NK-92 (cell line): Measurements from ENCODE around the gene KIF12.

Experiments used
- DNase-seq: peaks from one replicate; lab custom pipeline; 2025; ENCODE audit not compliant: unreplicated experiment; lab: John Stamatoyannopoulos, UW

The KIF12 gene

DNA sequence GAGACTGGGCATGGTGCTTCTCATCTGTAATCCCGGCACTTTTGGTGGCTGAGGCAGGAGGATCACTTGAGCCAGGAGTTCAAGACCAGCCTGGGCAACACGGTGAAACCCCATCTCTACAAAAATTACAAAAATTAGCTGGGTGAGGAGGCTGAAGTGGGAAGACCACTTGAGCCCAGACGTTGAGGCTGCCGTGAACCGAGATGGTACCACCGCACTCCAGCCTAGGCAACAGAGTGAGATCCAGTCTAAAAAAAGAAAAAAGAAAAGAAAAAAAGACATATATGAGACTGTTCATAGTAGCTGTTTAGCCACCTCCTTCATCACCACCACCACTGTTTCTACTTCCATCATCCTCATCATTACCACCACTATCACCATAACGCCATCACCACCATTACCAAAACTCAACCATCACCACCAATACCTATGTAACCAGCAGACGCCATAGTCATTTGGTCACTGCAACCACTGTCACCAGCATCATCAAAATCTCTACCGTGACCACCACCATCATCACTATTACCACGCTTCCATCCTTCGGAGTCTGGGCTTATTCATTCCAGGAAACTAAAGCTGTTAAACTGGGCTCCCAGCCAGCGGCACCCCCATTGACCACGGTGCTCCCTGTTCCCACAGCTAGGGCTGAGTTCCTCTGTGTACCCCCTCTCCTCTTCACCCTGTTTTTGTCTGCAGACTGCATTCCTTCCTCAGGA lies 8.4 kb upstream of the KIF12 start:
- no peak for DNase-seq

DNA sequence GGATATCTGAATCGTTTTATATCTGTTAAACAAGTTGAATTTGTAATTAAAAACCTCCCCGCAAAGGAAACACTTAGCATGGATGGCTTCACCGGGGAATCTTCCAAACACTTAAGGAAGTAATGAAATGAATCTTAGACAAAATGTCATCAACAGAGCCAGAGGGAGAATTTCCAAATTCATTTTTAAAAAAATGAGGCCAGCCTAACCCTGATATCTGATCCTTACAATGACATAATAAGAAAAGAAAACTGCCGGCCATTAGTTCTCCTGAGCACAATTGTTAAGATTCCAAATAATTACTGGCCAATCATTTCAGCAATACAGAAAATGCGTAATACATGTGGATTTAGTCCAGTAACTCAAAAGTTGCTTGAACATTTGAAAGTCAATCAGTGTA lies 6.1 kb upstream of the KIF12 start:
- DNase-seq = no peak

DNA sequence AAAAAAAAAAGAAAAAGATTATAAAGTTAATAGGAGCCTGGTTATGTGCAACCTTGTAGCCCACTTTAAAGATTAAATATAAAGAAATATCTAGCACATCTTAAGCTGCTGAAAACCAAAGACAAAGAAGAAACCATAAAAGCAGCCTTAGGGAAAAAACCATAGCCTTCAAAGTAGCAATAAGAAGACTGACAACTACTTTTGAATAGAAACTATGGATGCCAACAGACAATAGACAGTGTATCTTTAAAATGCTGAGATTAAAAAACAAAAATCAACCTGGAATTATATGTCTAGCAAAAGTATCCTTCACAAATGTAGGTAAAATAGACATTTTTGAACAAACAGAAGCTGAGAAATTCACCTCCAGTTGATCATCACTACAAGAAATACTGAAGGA lies 3.4 kb upstream of the KIF12 start:
- DNase-seq = no peak

DNA sequence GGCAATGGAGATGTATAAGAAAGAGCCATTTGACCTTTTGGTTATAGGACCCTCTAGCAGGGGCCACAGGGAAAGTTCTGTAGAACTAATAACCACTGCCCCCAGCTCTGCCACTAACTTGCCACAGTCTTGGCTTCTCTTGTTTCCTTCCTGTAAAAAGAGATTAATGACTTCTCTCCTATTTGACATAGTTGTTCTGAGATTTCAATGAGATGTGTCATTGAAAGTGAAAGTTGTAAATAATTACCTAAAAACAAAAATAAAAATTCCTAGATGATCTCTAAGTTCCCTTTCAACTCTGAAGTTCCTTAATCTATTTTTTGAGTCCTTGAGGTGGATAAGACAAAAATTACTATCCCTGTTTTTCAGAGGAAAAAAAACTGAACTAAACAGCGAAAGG lies 1.4 kb upstream of the KIF12 start:
- DNase-seq = no peak

DNA sequence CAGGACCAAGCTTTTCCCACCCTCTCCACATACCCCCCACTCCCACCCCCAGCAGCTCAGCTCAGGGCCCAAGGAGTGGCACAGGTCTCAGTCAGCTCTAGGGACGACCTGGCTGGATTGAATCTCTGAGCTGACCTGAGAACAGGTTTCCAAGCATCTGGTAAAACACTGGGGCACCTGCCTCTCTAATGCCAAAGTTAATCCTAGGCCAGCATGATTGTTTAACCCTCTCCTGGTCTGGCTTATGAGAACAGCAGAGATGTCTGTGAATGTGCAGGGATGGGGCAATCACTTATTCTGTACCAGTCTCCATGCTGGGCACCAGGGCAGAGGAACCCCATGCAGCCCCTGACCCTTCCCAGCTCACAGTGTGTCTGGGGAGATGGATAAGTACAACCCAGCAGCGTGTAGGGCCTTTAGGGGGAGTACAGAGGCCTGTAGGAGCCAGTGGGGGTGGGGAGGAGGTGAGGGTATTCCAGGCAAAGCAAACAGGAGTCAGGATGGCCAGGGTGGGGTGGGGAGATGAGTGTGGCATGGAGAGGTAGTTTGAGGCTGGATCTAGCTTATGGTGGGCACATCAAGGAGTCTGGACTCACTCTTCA lies 678 bp upstream of the KIF12 start:
- no peak for DNase-seq

DNA sequence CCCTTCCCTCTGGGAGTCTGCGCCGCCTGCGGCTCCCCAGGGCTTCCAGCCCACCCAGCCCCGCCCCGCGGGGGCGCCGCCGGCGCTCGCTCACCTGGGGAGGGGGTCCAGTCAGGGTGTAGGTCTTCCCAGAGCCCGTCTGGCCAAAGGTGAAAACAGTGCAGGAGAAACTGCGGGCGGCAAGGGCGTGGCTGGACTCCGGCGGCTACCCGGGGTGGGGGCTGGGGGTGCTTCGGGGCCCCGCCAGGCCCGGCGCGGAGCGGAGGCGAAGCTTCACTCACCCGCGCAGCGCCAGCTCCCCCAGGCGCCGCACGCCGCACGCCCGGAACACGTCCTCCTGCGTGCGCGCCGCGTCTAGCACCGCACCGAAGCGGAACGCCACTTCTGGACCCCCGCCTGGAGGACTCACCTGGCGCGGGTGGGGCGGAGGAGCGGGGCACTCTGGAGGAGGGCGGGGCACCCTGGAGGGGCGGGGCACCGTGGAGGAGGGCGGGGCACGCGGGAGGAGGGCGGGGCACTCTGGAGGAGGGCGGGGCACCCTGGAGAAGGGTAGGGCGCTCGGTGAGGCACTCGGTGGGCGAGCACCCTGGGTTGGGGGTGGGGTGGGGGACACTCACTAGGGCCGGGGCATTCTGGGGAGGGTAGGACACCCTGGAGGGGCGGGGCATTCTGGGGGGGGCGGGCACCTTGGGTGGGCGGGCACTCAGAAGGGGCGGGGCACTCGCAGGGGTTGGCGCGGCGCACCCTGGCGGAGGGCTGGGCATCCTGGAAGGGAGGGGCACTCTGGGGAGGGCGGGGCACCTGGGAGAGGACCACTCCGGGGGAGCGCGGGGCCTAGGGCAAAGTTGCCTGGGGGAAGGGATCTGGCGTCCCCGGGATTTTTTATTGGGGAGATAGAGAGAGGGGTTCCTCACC lies 814 bp downstream of the KIF12 start:
- DNase-seq = no peak

DNA sequence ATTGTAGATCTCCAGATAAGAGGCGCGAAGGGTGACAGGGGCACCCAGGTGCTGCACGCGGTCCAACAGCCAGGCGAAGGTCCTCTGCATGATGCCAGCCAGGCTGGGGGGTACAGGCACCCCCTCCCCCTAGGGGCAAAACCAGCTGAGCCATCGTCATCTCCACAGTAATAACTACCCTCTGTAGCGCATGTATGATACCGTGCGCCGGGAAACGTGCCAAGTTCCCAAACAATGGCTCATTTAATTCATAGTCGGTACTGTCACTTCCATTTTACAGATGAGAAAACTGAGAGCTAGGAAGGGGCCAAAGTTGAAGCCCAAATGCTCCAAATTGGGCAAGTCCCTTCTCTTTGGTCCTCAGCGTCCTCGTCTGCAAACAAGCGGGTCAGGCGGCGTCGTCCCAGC lies 1.5 kb downstream of the KIF12 start:
- no peak for DNase-seq

DNA sequence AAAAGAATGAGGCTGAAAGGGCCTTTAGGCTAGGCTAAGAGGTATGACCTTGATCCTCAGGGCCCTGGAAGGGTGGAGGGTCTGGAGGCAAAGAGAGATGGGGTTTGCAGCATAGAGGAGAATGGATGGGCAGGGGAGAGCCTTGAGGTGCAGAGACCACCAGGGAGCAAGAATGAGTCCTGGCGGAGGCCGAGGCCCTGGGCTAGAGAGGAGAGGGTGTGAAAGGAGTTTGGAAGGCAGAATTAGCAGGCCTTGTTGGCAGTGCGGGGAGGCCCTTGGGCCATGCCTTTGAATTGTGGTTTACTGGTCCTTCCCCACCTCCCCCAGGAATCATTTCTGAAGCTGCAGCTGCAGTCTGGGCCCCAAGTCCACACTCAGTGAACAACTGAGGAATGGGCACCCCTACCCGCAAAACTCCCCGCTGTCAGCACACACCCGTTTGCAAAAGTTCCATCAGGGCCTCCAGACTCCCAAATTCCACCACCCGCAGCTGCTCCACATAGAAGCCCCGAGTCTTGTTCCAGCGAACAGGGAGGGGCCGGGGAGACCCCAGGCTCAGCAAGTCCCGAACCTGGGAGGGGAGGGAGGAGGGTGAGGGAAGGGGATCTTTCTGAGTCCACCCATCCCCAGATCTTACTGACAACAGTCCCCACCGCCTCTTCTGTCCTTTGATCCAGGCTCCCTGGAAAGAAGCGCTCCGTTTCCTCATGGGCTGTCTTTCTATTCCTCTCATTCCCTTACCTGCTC lies 2.1 kb downstream of the KIF12 start:
- DNase-seq = no peak

DNA sequence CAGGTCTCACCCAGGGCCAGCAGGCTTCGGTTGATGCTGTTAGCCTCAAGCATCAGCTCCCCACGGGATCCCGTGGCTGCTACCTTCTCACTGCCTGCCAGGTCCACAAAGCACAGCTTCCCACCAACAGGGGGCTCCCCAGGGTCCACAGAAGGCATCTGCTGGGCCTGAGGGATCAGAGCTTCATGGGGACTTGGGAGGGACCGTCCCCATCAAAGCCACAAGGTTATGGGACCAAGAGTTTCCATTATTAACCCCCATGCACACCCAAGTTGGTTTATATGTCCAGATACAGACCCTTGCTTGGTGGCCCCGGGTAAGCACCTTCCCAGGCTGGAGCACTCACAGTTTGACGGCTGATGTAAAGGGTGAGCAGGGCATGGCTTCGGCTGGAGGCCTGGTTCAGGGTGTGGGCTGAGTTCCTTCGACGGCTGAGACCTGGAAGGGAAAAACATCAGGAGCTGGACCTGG lies 3.0 kb downstream of the KIF12 start:
- DNase-seq = no peak

DNA sequence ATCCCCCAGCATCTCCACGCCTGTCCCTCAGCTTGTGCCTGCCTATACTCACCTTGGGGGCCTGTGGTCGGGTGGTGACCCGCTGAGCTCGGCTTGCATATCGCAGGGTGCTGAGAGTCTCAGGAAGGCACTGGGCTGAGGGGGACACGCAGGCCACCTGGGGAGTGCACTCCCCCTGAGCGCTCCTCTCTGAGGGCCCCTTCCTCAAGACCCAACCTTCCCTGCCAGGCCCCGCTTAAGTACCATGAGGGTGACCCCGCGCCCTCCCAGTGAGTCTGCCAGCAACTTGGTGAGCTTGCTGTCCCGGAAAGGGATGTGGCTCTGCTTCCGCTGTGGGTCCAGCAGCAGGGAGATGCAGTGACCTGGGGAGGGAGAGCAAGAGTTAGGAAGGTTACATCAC lies 4.1 kb downstream of the KIF12 start:
- DNase-seq = no peak

DNA sequence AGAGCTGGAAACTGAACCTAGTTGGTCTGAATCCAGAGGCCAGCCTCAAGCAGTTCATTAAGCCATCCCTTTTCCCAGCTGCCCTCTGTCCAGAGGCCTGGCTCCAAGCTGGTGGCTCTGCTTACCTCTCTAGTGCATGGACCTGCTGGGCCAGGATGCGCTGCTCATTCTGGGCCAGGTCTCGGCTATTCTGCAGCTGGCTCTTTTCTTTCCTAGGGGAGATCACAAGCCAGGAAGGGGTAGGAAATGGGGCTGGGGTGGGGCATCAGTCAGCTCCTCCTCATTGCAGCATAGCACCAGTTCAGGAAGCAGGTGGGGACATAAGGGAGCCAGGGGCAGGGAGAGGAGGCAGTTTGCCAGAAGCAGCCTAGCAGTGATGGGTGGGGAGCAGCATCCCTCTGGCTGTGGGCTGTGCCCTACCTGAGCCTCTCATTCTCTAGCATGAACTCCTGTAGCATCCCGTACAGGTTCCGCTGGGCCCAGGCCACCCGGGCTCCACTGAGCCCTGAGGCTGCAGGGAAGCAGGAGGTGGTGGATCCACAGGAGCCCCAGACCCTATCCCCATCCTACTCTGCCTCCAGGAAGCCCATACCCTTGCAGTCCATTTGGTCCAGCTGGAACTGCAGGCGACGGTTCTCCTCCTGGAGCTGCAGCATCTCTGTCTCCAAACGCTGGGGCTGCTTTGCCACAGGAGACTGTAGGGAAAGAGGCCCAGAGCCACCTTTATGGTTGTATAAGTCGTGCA lies 5.2 kb downstream of the KIF12 start:
- no peak for DNase-seq

DNA sequence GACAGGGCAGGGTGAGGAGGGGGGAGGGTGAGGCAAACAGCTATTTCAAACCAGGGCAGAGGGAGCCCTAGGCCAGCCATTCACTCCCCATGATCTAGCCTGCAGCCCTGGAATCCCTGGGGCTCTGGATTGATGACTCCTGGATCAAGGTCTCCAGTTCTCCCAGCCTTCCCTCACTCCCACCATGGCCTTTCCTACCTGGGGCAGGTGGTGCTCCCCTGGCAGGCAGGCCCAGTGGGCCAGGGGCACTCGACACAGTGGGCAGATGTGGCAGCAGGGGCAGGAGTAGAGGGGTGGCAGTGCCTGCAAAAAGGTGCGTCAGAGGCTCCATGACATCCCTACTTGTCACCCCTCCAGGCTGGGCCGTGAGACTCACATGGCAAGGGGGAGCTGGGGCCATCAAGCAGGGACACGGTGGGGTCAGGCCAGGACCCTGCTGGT lies 6.0 kb downstream of the KIF12 start:
- DNase-seq = no peak

DNA sequence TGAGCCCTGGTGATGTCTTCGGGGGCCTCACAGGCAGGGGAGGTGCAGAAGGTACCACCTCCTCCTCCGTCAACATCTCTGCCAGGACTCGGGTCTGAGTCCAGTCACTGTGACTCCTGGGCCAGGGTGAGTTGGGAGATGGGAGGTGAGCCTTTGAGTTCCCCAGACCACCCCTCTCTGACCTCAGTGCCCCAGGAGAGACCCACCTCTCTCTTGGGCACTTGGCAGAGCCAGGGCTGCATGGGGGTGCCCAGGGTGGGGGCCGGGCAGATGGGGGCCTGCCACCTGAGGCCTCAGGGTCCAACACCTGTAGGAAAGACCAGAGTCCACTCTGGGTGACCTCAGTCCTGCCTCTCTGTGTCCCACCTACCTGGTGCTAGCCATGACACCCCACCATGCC lies 6.8 kb downstream of the KIF12 start:
- no peak for DNase-seq

DNA sequence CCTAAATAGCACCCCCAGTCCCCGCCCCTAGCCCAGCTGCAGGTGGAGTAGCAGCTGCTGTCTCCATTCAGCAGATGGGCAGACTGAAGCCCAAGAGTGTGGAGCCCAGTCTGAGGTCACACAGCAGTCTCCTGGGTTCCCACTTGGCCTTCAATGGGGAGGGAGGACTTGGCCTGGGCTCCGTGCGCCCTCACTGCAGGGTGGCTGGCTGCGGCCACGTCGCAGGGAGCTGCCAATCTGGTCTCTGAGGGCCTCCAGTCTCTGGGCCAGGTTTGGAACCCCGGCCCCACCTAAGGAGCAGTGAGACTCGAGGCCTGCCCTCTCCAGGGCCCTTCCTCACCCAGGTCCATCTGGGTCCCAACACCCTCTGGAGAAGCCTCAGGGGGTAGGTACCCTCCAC lies 7.4 kb downstream of the KIF12 start:
- no peak for DNase-seq

DNA sequence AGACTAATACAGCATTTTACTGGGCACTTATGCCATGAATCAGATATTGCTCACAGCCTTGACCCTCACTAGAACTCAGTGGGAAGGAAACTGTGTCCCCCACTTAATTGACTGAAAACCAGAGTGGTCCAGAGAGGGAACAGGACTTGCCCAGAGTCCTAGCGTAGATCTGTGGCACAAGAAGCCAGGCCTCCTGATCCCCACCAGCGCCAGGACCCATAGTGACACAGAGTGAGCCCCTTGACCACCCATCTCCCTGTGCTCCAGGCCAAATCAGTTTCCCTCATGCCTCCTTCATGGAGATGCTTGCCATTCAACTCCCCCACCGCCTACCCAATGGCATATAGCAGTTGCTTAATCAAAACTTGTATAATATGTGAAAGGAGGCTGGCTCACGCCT lies 8.3 kb downstream of the KIF12 start:
- DNase-seq = no peak

DNA sequence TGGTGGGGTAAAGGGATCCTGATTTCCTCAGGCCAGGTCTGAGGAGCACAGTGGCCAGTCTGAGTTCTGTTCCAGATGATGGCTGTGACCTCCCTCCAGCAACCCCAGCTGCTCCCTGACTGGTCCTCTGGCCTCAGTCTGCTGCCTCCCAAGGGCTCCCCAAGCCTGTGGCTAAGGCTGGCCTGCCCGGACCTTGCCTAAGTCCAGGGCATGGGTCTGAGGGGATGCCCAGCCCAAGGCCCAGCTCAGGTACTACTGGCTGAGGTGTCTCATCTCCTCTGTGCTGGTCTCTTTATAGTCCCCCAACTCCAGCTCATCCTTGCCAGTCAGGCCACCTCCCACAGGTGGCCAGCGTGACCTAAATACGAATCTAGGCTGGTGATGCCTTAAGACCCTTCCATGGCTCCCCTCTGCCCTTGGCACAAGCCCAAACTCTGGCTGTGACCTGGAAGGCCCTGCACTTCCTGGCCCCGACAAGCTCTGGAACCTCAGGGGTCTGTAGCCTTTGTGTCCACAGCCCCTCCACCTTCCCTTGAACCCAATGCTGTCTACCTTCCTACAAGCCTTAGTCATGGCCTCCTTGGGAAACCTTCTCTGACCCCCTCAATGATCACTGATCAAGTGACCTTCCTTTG lies 9.8 kb downstream of the KIF12 start:
- DNase-seq = no peak

DNA sequence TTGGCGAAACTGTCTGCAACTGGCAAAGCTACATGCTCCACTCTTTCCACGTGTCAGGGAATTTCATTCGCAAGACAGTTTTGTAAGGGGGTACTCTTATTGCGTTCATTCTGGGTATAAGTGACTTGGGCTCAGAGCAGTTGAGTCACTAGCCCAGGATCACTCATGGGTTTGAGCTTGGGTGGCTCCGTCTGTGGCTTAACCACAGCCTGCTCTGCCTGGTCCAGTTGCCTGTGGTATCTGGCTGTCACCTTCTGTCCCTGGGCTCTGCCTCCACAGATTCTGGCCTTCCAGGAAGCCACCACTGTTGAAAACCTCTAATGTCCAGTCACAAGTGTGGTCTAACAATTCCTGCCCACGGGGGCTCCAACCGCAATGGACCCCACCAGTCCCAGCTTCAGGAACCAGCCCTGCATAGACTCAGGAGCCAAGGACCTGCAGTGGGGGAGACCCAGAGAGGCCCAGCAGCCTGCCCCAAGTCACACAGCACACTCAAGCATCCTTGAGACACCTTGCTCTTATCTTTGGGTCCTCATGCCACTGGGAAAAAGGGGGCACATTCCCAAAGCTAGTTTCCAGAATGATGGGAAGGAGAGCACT lies 10.4 kb downstream of the KIF12 start:
- no peak for DNase-seq

DNA sequence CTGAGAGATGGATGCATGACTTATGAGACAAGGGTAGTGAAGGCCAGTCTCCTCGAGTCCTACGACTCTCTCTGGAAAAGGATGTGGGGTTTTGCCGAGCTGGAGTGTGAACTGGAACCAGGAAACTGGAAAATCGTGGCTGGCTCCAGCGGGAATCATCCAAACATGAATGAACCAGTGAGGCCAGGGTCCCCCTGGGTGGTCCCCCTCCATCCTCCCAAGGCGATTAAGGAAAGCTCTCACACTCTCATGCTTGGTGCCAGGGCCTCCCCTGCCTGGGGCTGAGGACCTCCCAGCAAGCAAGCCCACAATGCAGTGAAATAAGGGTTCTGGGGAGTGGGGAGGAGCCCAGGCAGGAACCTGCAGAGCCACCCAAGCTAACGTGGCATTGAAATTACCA lies 11.4 kb downstream of the KIF12 start:
- no peak for DNase-seq

DNA sequence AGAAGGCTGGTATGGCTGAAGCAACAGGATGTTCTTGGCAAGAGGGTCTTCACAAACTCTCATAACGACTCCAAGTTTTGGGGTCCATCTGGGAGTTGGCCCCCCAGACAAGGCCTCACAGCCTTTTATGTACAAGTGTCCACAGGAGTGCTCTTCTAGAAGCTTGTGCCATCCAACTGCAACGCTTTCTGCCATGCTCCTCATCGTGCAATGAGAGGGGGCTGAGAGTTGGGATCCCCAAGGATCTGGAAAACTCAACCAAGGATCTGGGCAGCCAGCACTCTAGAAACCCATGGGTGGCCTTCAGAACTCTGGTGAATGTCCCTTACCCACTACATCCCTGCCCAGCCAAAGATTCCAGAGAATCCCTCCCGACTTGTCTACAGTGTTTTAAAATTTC lies 12.5 kb downstream of the KIF12 start:
- DNase-seq = no peak

DNA sequence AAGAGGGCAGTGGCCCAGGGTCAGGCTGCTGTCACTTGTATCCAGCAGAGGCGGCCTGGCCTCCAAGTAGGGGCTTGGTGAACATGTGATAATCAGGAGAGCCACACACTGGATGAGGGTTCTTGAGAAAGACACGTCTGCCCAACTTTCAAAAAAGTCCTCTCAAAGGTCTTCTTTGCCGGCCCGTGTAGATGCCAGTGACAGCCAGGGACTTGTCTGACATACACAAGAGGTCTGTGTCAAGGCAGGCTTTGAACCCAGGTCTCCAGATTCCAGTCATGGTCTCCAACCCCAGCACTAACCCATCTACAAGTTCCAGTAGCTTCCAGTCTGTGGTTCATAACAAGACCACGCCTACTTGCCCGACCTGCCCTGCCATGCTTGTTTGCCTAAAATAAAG lies 13.1 kb downstream of the KIF12 start:
- no peak for DNase-seq
